ENCODE measurements around the gene ULK1. TPM values are rescaled to one million over a fixed set of nuclear protein-coding genes. Genes with fewer than 3 reads are reported as not detected.

ULK1 gene
- total RNA-seq: 4.4 and 6.8 TPM in 2 replicates

GRCh38 chr12:131894313-131894860, at the start of gene ULK1:
ULK1 (plus strand) TSS chr12:131894622; CDS start chr12:131895002, 380 bp downstream.

GRCh38 chr12:131928711-131929580, 34.5 kb downstream of the ULK1 start, which contains the start of gene PUS1:
PUS1 (plus strand) TSS chr12:131929276; CDS start chr12:131929723, 447 bp downstream.

GRCh38 chr12:131949431-131950181, 55.2 kb downstream of the ULK1 start, which contains the start of gene EP400:
EP400 (plus strand) TSS chr12:131949942; CDS start chr12:131960620, 10,678 bp downstream.

Other genes starting within 250 kb of the ULK1 start
- gene SFSWAP, start 183.5 kb upstream of the ULK1 start, total RNA-seq: 18.3 and 20.3 TPM in 2 replicates
- gene MMP17, start 66.2 kb upstream of the ULK1 start, total RNA-seq: 8.5 and 15.0 TPM in 2 replicates
- gene PUS1, start 34.7 kb downstream of the ULK1 start, total RNA-seq: 4.2 and 23.8 TPM in 2 replicates
- 6.8 and 7.5 TPM in 2 replicates for gene EP400, start 55.3 kb downstream of the ULK1 start, total RNA-seq
- gene DDX51, start 249.7 kb downstream of the ULK1 start, total RNA-seq: 5.4 and 8.6 TPM in 2 replicates
- gene NOC4L, start 249.8 kb downstream of the ULK1 start, total RNA-seq: 9.0 and 18.4 TPM in 2 replicates

Data from regular cardiac myocyte (primary cell).